LoVo (cell line): ENCODE results near the gene ZMYND15.
A peak's percentile ranks its signal among the peaks of the same experiment; 100 is the strongest.

ENCODE experiments used
- DNase-seq: peaks from one replicate; pipeline ENCODE4 v3.0.0-alpha.2; 2016; ENCODE audit warnings: low spot score

Gene ZMYND15

DNA sequence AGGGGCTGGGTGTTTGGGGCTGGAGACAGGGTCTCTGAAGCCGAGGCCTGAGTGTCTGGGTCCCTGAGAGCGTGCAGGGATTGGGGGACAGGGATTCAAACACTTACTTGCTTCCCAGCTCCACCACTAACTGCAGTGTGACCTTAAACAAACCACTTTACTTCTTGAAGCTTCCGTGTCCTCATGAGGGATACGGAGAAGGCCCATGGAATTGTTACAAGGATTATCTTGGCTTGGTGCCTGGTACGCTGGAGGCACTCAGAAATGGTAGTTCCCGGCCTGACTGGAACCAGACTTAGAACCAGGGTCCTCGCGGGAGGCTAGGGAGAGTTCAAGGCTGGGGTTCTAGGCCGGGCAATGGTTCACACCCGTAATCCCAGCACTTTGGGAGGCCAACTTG lies 3.0 kb downstream of the ZMYND15 start:
- DNase-seq = no peak

DNA sequence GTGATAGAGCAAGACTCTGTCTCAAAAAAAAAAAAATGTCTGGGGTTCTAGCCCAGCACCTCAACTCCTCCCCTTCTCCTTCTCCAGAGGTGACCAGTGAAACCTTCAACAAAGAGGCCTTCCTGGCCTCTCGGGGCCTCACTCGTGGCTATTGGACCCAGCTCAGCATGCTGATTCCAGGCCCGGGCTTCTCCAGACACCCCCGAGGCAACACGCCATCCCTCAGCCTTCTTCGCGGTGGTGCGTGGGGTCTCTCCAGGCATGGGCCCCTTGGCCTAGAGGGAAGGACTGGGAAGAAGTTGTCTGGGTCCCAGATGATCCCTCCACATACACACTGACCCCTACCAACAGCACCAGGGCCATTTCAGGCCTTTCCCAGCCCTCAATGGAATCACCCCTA lies 3.6 kb downstream of the ZMYND15 start:
- no peak for DNase-seq

DNA sequence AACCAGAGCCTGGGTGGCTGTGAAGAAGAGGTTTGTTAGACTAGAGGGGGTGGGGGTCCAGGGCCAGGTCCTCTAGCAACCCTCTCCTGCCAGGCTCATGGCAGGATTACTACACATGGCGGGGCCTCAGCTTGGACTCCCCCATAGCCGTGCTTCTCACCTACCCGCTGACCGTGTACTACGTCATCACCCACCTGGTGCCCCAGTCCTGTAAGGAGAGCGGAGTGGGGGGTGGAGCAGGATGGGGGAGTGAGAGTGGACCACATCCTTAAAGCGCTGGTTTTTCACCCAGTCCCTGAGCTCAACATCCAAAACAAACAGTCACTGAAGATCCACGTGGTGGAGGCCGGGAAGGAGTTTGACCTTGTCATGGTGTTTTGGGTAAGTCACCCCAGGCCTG lies 4.3 kb downstream of the ZMYND15 start:
- no peak for DNase-seq

DNA sequence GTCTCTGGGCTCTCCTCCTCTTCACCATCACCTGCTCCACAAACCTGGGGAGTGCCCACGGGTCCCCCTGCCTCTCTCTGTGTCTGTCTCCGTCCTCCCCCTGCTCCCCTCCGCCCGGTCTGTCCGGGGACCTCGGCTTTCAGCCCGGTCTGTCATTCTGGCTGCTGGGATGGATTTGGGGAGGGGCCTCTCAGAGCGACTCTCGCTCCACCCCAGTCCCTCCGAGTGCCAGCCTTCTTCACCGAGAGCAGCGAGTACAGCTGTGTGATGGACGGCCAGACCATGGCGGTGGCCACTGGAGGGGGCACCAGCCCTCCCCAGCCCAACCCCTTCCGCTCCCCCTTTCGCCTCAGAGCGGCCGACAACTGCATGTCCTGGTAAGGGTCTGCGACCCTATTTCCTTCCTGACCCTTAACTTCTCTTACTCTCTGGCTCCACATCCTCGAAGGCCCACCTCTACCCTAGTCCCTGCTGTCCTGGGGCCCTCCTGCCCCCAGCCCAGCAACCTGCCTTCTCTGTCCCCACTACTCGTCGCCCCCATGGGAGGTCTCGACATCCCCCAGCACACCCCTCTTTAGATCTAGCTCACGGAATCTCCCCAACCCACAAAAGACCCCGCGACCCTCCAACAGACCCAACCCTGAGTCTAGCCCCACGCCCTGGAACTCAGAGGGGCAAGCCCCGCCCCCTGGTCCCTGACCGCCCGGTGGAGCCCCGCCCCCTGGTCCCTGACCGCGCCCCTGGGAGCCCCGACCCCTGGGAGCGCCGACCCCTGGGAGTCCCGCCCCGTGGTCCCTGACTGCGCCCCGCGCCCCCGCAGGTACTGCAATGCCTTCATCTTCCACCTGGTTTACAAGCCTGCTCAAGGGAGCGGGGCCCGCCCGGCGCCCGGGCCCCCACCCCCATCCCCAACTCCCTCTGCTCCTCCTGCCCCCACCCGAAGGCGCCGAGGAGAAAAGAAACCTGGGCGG lies 5.7 kb downstream of the ZMYND15 start:
- DNase-seq = no peak

DNA sequence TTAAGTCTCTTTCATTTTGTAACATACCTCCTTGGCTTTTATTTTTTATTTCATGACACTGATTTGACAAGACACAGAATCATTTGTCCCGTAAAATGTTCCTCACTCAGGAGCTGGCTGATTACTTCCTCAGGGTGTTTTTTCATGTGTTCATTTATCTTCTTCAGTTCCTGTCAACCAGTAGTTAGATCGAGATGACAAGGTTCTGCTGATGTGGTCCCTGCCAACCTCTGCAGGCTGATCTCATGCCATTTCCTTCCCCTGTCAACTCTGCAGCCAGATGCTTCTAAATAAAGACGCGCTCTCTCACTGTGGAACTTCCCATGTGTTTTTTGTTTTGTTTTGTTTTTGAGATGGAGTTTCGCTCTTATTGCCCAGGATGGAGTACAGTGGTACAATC lies 8.2 kb downstream of the ZMYND15 start:
- DNase-seq = no peak

DNA sequence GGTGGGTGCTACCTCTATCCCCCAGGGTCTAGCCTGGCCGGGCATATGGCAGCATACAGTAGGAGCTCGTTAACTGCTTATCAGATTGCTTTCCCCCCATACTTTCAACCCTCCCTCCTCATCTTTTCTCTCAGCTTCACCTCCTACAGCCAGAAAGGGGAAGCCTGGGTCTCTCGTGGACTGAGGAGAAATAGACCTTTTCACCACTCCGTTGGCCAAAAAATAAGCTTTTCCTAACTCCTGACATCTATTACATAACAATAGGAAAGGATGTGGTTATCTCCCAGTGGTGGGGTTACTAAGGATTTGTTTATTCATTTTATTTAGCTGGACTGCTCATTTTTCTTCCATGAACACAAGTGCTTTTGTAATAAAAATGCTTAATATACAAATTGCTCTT lies 9.1 kb downstream of the ZMYND15 start:
- DNase-seq = no peak

DNA sequence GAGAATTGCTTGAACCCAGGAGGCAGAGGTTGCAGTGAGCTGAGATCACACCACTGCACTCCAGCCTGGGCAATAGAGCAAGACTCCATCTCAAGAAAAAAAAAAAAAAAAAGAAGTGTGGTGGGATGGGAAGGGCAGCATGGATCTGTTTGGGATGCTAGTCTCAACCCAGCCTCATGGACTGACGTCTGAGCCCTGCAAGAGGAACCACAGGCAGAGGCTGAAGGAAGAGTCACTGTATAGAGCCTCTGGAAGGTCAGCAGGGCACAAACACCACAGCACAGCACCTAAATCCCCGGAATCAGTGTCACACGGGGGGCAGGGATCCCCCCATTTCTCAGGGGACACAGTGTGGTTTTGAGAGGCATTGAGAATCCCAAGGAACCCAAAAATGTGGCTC lies 11.0 kb downstream of the ZMYND15 start:
- DNase-seq = no peak

DNA sequence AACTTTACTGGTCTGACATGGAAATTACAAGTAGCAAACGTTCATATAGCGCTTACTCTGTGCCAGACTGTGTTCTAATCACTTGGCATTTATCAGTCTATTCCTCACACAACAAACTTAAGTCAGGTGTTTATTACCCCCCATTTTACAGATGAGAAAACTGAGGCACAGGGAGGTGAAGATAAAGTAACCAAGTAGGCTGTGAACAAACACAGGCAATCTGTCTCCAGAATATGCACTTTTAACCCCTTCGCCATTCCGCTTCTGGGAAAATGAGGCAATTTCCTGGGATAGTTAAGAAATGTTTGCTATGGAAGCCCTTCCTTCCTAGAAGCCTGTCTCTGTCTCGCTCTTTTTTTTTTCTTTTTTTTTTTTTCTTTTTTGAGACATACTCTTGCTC lies 12.3 kb downstream of the ZMYND15 start:
- no peak for DNase-seq

DNA sequence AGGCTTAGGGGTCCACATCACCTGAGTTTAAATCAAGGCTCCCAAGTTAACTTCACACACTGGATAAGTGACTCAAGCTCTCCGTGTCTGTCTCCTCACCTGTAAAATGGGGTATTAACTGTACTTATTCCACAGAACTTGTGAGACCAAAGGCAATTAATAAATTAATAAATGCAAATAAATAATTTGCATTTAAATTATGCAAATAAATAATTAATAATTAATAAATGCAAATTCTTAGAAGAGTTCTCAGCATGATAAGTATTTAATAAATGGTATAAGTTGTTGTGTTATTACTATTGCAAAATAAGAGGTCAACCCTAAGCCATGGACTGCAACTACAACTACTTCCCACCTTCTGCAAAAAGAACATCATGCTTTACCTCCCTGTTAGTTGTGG lies 13.8 kb downstream of the ZMYND15 start:
- DNase-seq = no peak

DNA sequence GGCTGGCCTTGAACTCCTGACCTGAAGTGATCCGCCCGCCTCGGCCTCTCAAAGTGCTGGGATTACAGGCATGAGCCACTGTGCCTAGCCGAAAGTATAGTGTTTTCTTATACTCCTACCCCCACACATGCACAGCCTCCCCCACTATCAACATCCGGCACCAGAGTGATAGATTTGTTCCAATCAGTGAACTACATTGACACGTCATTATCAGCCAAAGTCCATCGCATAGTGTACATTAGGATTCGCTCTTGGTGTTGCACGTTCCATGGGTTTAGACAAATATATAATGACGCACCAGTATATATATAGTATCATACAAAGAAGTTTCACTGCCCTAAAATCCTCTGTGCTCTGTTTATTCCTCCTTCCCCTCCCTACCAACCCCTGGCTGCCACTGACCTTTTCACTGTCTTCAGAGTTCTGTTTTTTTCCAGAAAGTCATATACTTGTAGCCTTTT lies 20.2 kb downstream of the ZMYND15 start:
- DNase-seq = no peak

DNA sequence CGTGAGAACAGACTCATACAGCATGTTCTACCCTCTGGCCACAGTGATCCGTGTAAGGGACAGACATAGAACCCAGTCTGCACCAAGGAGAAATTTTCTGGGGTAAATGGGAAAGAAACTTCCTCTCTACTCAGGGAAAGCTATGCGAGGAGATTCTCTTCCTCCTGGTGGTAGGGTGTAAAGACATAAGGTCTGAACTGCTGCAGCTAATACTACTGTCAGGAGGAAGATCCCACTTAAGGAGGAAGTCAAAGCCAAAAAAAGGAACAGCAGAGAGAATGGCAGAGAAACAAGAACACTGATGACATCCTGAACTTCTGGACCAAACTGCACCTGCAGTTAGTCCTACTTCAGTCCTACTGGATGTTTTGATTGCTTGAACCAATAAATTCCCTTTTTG lies 25.0 kb downstream of the ZMYND15 start:
- no peak for DNase-seq

DNA sequence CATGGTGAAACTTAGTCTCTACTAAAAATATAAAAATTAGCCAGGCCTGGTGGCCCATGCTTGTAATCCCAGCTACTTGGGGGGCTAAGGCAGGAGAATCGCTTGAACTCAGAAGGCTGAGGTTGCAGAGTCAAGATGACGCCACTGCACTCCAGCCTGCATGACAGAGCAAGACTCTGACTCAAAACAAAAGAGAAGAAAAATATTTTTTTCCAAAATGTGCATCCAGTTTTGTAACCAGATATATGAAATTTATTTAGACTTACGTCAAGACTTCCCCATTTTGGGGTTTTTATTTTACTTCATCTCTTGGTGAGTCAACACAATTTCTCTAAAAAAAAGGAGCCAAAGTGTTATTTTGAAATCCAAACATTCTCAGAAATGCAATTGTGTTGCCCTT lies 26.6 kb downstream of the ZMYND15 start:
- no peak for DNase-seq

DNA sequence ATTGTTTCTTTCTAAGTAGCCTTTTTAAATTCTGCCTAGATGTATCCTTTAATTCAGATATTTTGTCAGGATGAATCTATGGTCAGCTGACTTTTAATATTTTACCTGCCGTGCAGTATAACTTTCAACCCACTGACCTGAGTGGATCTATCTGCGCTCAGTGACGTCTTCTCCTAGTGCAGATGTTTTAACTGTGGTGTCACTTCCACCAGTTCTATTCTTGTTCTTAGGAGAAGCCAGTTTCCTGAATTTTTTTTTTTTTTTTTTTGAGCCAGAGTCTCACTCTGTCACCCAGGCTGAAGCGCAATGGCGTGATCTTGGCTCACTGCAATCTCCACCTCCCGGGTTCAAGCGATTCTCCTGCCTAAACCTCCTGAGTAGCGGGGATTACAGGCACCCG lies 27.1 kb downstream of the ZMYND15 start:
- no peak for DNase-seq

DNA sequence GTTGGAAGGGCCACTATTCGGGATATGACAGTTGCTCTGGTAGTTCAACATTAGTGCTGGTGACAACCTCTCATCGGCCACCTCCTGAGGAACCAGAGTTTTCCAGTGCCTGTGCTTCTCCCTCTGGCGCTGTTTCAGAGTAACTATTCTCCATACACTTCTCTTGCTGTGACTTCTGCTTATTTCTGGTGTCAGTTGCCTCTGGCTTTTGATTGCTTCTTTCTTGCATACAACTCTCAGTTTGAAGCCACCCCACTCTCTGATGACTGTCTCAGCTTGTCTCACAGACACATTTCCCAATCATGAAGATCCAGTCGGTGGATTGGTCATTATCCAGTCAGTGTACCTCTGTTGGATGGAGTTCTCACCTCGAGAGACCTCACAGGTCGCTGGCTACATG lies 28.7 kb downstream of the ZMYND15 start:
- DNase-seq = no peak

DNA sequence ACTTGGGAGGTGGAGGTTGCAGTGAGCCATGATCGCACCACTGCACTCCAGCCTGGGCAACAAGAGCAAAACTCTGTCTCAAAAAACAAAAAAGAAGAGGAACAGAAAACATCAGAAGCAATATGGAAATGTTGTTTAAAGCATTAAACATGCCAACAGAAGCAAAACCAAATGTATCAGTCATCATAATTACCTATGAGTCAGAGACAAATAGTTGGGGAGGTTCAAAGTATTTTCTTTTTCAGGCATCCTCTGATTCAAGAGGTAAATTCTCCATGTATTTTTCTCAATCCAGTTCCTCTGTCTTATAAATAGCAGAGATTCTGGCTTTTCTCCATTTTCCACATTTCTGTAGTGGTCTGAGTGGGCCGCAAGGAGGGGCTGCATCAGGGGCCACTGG lies 30.0 kb downstream of the ZMYND15 start:
- DNase-seq = peak; percentile 26

DNA sequence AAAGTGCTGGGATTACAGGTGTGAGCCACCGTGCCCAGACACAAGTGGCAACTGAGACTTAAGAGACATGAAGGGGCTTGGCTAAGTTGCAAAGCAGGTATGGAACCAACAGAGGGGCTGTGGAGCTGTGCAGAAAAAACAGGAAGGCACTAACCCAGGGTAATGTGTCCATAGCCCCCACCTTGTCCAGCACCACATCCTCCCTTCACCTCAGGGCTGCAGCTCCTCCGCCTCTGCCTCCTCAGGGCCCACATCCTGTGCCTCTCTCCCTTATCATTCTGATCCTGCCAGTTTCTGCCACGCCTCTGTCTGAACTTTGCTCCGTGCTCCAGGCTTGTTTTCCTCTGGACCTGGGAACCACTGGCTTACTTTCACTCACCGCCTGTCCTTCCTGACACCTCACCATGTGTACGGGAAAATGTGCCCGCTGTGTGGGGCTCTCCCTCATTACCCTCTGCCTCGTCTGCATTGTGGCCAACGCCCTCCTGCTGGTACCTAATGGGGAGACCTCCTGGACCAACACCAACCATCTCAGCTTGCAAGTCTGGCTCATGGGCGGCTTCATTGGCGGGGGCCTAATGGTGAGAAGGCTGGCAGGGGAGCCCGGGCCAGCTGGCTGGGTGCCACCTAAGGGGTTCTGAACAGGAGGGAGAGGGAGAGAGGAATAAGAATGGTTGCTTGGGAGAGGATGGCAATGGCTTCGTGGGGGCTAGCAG lies 32.0 kb downstream of the ZMYND15 start, which contains the start of gene TM4SF5:
Gene TM4SF5, plus strand, starts transcription at position 368 of the 716 bp plus-strand sequence. Its CDS starts 37 bp downstream, at position 405.
- peak; percentile 75 for DNase-seq

DNA sequence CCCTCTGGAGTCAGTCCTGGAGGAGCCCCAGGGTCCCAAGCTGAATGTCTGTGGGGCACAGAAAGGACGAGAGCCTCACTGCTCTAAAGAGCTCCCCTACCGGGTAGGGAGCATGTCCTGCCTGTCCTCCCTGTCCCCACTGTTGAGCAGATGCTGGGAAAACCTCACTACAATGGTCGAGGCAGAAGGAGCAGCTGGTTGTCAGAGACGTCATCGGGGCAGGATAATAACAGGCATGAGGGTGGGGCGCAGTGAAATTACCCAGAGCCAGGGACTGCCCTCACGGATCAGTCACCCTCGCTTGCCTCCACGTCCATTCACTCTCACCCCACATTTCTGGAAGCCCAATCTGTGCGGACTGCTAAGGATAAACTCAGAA lies 32.6 kb downstream of the ZMYND15 start:
- DNase-seq = no peak

DNA sequence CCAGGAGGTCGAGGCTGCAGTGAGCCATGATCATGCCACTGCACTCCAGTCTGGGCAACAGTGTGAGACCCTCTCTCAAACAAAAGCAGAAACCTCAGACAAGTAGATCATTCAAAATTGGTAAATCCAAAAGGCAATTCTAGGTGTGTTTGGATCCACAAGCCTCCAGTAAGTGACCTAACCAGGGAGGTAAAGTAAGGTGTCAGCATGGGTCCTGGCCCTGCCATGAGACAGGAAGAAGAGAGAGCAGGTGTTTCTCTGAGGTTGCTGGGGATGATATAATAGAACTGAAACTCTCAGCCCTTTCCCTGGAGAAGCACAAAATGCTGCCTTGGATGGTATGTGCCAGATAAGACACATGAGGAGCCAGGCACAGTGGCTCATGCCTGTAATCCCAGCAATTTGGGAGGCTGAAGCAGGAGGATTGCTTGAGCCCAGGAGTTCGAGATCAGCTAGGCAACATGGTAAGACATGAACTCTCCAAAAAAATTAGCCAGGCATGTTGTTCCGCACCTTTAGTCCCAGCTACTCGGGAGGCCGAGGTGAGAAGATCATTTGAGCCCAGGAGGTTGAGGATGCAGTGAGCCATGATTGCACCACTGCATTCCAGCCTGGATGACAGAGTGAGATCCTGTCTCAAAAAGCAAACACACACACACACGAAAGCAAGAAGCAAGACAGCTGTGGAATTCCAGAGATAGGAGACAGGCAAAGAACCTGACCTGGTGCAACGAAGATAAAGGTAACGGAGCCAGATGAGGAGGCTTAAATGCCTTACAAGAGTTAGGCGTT lies 38.5 kb downstream of the ZMYND15 start:
- no peak for DNase-seq

DNA sequence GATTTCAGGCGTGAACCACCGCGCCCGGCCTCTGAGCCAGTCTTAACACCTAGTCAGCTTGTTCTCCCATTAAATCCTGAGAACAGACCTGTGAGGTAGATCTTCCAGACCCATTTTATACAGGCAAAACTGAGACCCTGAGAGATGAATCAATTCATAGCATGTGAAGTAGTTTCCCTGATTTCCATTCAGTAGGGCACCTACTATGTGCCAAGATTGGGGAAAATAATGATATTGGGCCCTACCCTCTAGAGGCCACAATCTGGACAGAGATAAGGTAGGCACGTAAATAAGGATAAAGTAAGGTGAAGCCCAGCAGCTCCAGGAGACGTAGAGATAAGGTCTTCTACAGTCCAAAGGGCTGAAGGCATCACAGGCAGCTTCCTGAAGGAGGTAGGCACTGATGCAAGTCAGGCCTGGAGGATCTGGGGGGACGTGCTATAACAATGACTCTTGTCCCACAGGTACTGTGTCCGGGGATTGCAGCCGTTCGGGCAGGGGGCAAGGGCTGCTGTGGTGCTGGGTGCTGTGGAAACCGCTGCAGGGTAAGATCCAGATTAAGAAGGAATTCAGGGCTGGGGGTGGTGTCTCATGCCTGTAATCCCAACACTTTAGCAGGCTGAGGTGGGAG lies 40.8 kb downstream of the ZMYND15 start:
- DNase-seq = no peak

DNA sequence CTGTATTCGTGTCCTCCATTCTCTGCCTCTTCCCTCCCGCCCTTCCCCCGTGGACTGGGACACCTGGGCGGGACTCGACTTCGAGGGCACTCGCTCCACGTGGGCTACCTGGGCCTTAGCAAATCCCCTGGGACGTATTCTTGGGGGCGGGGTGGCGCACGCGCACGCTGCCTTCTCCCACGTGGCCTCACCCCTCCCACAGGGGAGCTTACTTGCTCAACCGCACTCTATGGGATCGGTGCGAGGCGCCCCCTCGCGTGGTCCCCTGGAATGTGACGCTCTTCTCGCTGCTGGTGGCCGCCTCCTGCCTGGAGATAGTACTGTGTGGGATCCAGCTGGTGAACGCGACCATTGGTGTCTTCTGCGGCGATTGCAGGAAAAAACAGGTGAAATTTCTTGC lies 43.0 kb downstream of the ZMYND15 start:
- no peak for DNase-seq

DNA sequence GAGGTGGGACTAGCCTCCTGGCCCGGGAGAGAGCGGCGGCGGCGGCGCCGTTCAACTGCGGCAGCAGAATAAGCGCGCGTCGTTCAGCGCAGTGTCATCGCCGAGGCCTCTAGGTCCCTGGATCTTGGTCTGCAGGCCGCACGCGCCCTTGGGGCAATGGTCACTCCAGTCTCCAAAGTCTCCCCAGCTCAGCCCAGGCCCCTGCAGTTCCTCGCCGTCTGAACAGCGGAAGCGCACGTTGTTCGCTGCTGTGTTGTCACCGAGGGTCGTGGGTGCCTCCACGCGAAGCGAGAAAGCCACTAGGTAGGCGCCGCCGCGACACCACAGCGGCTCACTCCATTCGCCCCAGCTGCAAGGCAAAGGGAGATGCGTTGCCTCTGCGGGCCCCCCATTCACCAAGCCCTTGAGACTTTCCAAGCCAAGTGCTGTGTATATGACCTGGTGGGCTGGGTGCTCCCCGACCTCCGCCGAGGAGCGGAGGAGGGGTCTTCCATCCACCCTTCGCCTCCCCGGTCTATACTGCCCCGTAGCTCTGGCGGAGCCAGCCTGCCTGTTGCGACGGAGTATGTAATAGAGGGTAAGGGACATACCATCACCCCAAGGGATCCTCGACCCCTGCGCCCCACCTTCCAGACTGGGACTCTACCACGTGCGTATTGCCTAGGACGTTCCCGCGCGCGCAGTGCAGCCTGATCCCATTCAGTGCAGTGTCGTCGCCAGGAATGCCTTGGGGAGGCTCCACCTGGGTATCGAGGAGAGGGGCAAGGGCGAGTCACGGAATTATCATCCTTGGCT lies 45.9 kb downstream of the ZMYND15 start:
- no peak for DNase-seq
